H1 (cell line): Measurements from ENCODE around the gene GALP. TPM values are rescaled to one million over a fixed set of nuclear protein-coding genes. Genes with fewer than 3 reads are reported as not detected.

Experiments
- NANOG ChIP-seq: IDR thresholded peaks from 2 replicates; pipeline ENCODE4 v1.6.1; 2011; ENCODE audit warnings: low read length, low read depth, mild to moderate bottlenecking, inconsistent platforms; ENCODE audit not compliant: insufficient read depth, poor library complexity, severe bottlenecking
- polyA plus RNA-seq, 7 experiments: library from polyadenylated mRNA; depleted of rRNA in 3 of 7; stranded (reverse) in 5 of 7; unstranded in 2 of 7; fragments of >200 nt in 5 of 7; fragments of 200-250 nt in 2 of 7; gene quantifications; 1 replicate in 5 of 7; 2 replicates in 1 of 7; 4 replicates in 1 of 7; pipeline versions ENCODE4 v1.2.1 to v1.2.3, GENCODE V29; 2011 to 2013; ENCODE audit warnings: missing spikeins in 2 of 7, mixed read lengths in 2 of 7
- small RNA-seq: library from polyadenylated mRNA; stranded (forward); fragments of <200 nt; extraction: miRNeasy Mini kit (QIAGEN cat#:217004); gene quantifications from one replicate; pipeline ENCODE3, GENCODE V24; 2013; ENCODE audit not compliant: insufficient read depth
- total RNA-seq: library from RNA; stranded (reverse); fragmentation: NEBNext Ultra II Directional; extraction: Animal tissue kit (Norgen Biotek cat#: 25700); gene quantifications from 2 replicates; pipeline ENCODE4 v1.2.1, GENCODE V29; 2021

GALP gene
- total and polyA plus RNA-seq, 2 of the 8 experiments (the other 6 are each of a cell fraction or from before 2014, with no cell fraction given), result 0.14 TPM; not detected in 1

DNA sequence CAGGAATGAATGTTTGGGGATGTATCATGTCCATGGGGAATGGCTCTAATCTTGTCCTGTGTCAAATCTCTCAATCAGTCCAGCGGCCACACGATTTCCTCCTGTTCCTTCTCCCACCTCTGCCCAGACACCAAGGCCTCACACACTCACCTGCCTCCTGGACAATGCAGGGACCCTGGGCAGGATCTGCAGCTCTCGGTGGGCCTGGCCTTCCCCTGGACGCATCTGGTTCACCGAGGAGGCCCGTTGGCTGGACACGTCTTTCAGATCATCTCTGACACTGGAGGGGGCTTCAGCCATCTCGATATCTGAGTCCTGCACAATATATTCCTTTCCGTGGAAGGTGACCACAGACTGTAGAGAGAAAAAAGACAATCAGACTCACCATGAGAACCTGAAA, 47.7 kb downstream of the GALP start (continued):
- no peak for TF ChIP-seq NANOG

Small RNA genes within 50 kb of the gene (small RNA-seq; reads per million reads assigned to genes)
- gene AC024580.2, result not detected

Other genes with a start within 250 kb of the GALP start
- not detected in 2 replicates for gene NLRP13, start 243.7 kb upstream of the GALP start, total RNA-seq
- not detected in 2 replicates for gene NLRP13, start 243.7 kb upstream of the GALP start, polyA plus RNA-seq (2011; rRNA removed)
- gene NLRP8, start 228.2 kb upstream of the GALP start, total RNA-seq, result not detected in 2 replicates
- gene NLRP8, start 228.2 kb upstream of the GALP start, polyA plus RNA-seq (2011; rRNA removed), result not detected in 2 replicates
- gene NLRP5, start 189.2 kb upstream of the GALP start, total RNA-seq, result not detected in 2 replicates
- gene NLRP5, start 189.2 kb upstream of the GALP start, polyA plus RNA-seq (2011; rRNA removed), result not detected in 2 replicates
- gene ZNF787, start 54.7 kb upstream of the GALP start, total RNA-seq, result 56.0 and 57.3 TPM in 2 replicates
- 19.7 and 37.8 TPM in 2 replicates for gene ZNF787, start 54.7 kb upstream of the GALP start, polyA plus RNA-seq (2011; rRNA removed)
- 46.9 and 49.5 TPM in 2 replicates for gene ZNF444, start 34.7 kb upstream of the GALP start, total RNA-seq
- gene ZNF444, start 34.7 kb upstream of the GALP start, polyA plus RNA-seq (2011; rRNA removed), result 54.5 and 87.3 TPM in 2 replicates
- not detected in 2 replicates for gene ZSCAN5B, start 21.8 kb downstream of the GALP start, total RNA-seq
- gene ZSCAN5B, start 21.8 kb downstream of the GALP start, polyA plus RNA-seq (2011; rRNA removed), result 0.03 TPM in 1 of 2 replicates, not detected in the other
- not detected in 2 replicates for gene ZSCAN5C, start 26.3 kb downstream of the GALP start, total RNA-seq
- not detected in 2 replicates for gene ZSCAN5C, start 26.3 kb downstream of the GALP start, polyA plus RNA-seq (2011; rRNA removed)
- gene EDDM13, start 96.7 kb downstream of the GALP start, total RNA-seq, result not detected in 2 replicates
- gene EDDM13, start 96.7 kb downstream of the GALP start, polyA plus RNA-seq (2011; rRNA removed), result not detected in 2 replicates
- gene ZSCAN5A, start 138.8 kb downstream of the GALP start, total RNA-seq, result 11.0 and 15.0 TPM in 2 replicates
- gene ZSCAN5A, start 138.8 kb downstream of the GALP start, polyA plus RNA-seq (2011; rRNA removed), result 8.6 and 12.4 TPM in 2 replicates
- 3.8 and 5.8 TPM in 2 replicates for gene ZNF582, start 217.5 kb downstream of the GALP start, total RNA-seq
- 2.4 and 3.8 TPM in 2 replicates for gene ZNF582, start 217.5 kb downstream of the GALP start, polyA plus RNA-seq (2011; rRNA removed)
- gene ZNF583, start 228.3 kb downstream of the GALP start, total RNA-seq, result 2.6 and 2.8 TPM in 2 replicates
- 0.24 and 0.48 TPM in 2 replicates for gene ZNF583, start 228.3 kb downstream of the GALP start, polyA plus RNA-seq (2011; rRNA removed)